Pancreas (tissue), 10 donors: Measurements from ENCODE around the gene EVA1A. TPM values are rescaled to one million over a fixed set of nuclear protein-coding genes. Genes with fewer than 3 reads are reported as not detected.

Experiments
- ATAC-seq, 4 donors: fragments of 200-7000 bp; cut with Tn5 transposase; one replicate each; pipeline versions ENCODE4 v1.8.0 to v1.9.1; 2020; ENCODE audit warnings: mild to moderate bottlenecking in 4 of 4, moderate library complexity in 4 of 4
- DNase-seq, 6 donors: peaks; one replicate each; pipeline ENCODE4 v3.0.0-alpha.2; 2020
- FAIRE-seq: peaks from 2 replicates; lab custom pipeline; 2012; peaks lifted over from hg19 to GRCh38; lab: Jason Lieb, UNC
- H3K27ac ChIP-seq, 4 donors: fragments of 200-600 bp; sonication (generic); 1 replicate in 3 of 4; 2 replicates in 1 of 4; pipeline versions ENCODE4 v1.5.0 to v1.8.0; 2020
- H3K27me3 ChIP-seq, 4 donors: fragments of 200-600 bp; one replicate each; pipeline ENCODE4 v1.8.0; 2021
- H3K36me3 ChIP-seq, 3 donors: fragments of 200-600 bp; sonication (generic) in 1 of 3; one replicate each; pipeline versions ENCODE4 v1.5.0 to v1.8.0; 2020 to 2021
- H3K4me1 ChIP-seq, 3 donors: fragments of 200-600 bp; one replicate each; pipeline ENCODE4 v1.8.0; 2021
- H3K4me3 ChIP-seq, 4 donors: fragments of 200-600 bp; sonication (generic) in 2 of 4; one replicate each; pipeline versions ENCODE4 v1.5.0 to v1.8.0; 2020 to 2021
- H3K9me3 ChIP-seq, 4 donors: fragments of 200-600 bp; one replicate each; pipeline ENCODE4 v1.8.0; 2021
- CTCF ChIP-seq, 4 donors: fragments of 200-600 bp; sonication (generic) in 3 of 4; IDR thresholded peaks; one replicate each; pipeline versions ENCODE4 v1.5.0 to v1.8.0; 2021; ENCODE audit warnings: antibody characterized with exemption in 4 of 4
- WGBS, 2 donors: extraction: QIAGEN DNeasy Blood & Tissue Kit; methylation state at CpG; one replicate each; pipeline ENCODE4 v1.1.7; 2013; 5-methylcytosine and 5-hydroxymethylcytosine counted together
- intact Hi-C, 3 donors: fragments of 100-400 bp; cut with DNase I; formaldehyde crosslinking; loops; one replicate each; pipeline versions ENCODE4 v1.11.1 to v1.14.2; 2022
- polyA plus RNA-seq, 2 donors: library from polyadenylated mRNA; stranded (reverse); fragments of 200-250 nt; gene quantifications; one replicate each; pipeline ENCODE4 v1.2.3, GENCODE V29; 2013
- total RNA-seq, 6 donors: library from RNA; stranded (reverse); fragmentation: NEBNext Ultra II Directional in 4 of 6; extraction: Animal tissue kit (Norgen Biotek cat#: 25700) in 4 of 6; gene quantifications; one replicate each; pipeline versions ENCODE4 v1.2.1 to v1.2.4, GENCODE V29; 2021 to 2023
- donor health status: healthy with polysubstance abuse.
- donor health status: DM: no; HTN: no; CAD: no; lungs with moderate emphysema.
- donor health status: DM: no; HTN: no; CAD: no.
- donor health status: control.
- donor health status: control.
- donor health status: Bipolar disorder and iron deficiency.
- donor health status: DM: yes; HTN: yes; CAD: no.
- donor health status: DM: no; HTN: no; CAD: no.
- donor health status: DM: no; HTN: no; CAD: no.
- donor health status: DM: yes; HTN: yes; CAD: no.

EVA1A gene
- total and polyA plus RNA-seq, 8 donors, result 16.1 to 36.8 (median 22.4) TPM

- intact Hi-C loops, result no loop called here
Observed at GRCh38 chr2:75547345-75548035, 13.2 kb downstream of the EVA1A start.

GRCh38 chr2:75545922-75546321 lies 14.8 kb downstream of the EVA1A start:
- no peak for TF ChIP-seq CTCF (IDR thresholded peaks at IDR 0.05)
- no peak overlapping the region for H3K4me3 ChIP-seq
- H3K27me3 ChIP-seq, result no peaks in the 10 kb centered on the region
- peaks cover 0 to 7% (median 0%) of the 10 kb centered on the region in 3 donors for H3K4me1 ChIP-seq
- 87 to 88% methylated on average over 2 of the region's 2 CpGs for WGBS, 2 donors
- no peak overlapping the region for H3K27ac ChIP-seq
- no peaks in the 10 kb centered on the region for H3K36me3 ChIP-seq
- FAIRE-seq (no peak), DNase-seq (no peak), ATAC-seq (no peak)
- no peaks in the 10 kb centered on the region for H3K9me3 ChIP-seq
- intact Hi-C loops, result no loop called here

More at GRCh38 chr2:75547345-75548035, 13.2 kb downstream of the EVA1A start:
- FAIRE-seq (no peak), ATAC-seq (peak in 2 of 4 donors; percentile 46 to 53), DNase-seq (no peak)
- TF ChIP-seq CTCF (IDR thresholded peaks at IDR 0.05), result no peak
- Histone ChIP-seq H3K4me3 (no peak overlapping the region), H3K27me3 (no peaks in the 10 kb centered on the region), H3K9me3 (no peaks in the 10 kb centered on the region), H3K27ac (no peak overlapping the region), H3K36me3 (no peaks in the 10 kb centered on the region), H3K4me1 (peaks cover 0 to 7% (median 0%) of the 10 kb centered on the region in 3 donors)
- WGBS, 2 donors, result 82 to 83% methylated on average over 4 of the region's 4 CpGs

DNA sequence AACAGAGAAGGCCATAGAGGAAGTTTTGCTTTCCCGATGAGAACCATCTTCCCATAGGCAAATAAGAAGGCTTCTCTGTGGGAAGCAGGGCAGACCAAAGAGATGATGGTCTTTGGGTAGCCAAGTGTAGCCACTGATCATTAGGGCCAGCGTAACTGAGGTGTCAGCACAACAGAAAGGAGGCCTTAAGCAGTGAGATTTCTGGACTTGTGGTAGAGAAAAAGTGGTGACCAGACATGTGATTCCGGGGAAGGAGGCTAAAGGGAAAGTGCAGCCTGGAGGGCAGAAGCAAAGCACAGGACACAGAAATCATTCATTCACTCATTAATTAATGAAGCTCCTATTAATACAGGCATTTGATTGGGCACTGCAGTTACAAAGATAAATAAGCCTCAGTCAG lies 15.4 kb downstream of the EVA1A start:
- Histone ChIP-seq H3K27ac (no peak overlapping the region), H3K27me3 (no peaks in the 10 kb centered on the region), H3K4me1 (peaks cover 0 to 7% (median 0%) of the 10 kb centered on the region in 3 donors), H3K4me3 (no peak overlapping the region), H3K36me3 (no peaks in the 10 kb centered on the region), H3K9me3 (no peaks in the 10 kb centered on the region)
- FAIRE-seq (no peak), DNase-seq (no peak), ATAC-seq (no peak)
- intact Hi-C loops, result no loop called here
- TF ChIP-seq CTCF (IDR thresholded peaks at IDR 0.05), result no peak
- WGBS, 2 donors, result 94 to 97% methylated on average over 3 of the region's 3 CpGs

DNA sequence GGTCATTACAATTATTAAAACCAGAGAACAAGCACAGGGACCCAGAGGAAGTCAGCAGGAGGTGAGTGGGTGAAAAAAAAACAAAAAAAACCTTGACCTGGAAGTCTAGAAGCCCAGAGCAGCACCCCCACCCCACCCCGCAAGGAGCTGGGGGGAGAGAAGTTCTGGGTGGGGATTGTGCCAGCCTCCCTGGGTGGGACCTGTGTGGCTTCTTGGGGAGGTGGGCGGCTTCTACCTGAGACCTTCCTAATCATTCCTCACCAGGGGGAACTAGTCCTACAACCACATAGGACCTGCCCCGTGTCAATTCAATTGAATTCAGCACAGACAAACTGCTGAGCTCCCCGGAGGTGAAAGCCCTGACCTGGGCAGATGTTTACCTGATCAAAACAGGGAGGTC lies 17.3 kb downstream of the EVA1A start:
- Histone ChIP-seq H3K4me3 (no peak overlapping the region), H3K27me3 (no peaks in the 10 kb centered on the region), H3K9me3 (no peaks in the 10 kb centered on the region), H3K27ac (no peak overlapping the region), H3K36me3 (no peaks in the 10 kb centered on the region), H3K4me1 (no peaks in the 10 kb centered on the region)
- no peak for DNase-seq
- ATAC-seq, result no peak
- TF ChIP-seq CTCF (IDR thresholded peaks at IDR 0.05), result no peak
- WGBS, 2 donors, result 89 to 93% methylated on average over 4 of the region's 4 CpGs
- FAIRE-seq, result no peak
- intact Hi-C loops, result no loop called here

DNA sequence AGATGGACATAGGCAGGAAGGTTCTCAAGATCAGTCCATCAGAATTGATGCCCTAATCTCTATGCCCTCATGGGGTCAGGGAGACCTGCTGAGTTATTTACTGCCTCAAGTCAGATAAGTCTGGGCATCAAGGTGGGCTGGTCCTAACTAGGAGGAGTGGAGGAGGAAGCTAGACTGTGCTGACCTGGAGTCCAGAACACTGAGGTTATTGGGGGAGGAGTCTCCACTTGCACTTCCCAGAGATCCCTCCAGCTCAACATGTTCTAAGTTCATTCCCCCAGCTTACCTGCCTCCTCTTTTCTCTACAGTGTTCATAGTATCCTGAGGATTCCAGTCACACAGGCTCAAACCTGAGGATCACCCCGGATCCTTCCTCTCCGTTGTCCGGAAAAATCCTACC lies 19.3 kb downstream of the EVA1A start:
- ATAC-seq (no peak), DNase-seq (no peak), FAIRE-seq (no peak)
- no peak for TF ChIP-seq CTCF (IDR thresholded peaks at IDR 0.05)
- Histone ChIP-seq H3K27ac (no peak overlapping the region), H3K9me3 (no peaks in the 10 kb centered on the region), H3K4me3 (no peak overlapping the region), H3K36me3 (no peaks in the 10 kb centered on the region), H3K27me3 (no peaks in the 10 kb centered on the region), H3K4me1 (no peaks in the 10 kb centered on the region)
- intact Hi-C loops, result no loop called here
- WGBS, 2 donors, result 95 to 100% methylated on average over 3 of the region's 3 CpGs
